Osteoblast (primary cell): ENCODE data around the gene KMO. TPM values are rescaled to one million over a fixed set of nuclear protein-coding genes. Genes with fewer than 3 reads are reported as not detected.

Experiments used
- DNase-seq: peaks from one replicate; pipeline ENCODE4 v3.0.0; 2011; ENCODE audit warnings: low spot score, mixed read lengths; ENCODE audit not compliant: insufficient read length; ENCODE audit errors: missing footprints
- H2AFZ ChIP-seq: 2 replicates; pipeline ENCODE4 v1.6.0; 2011; ENCODE audit warnings: mild to moderate bottlenecking, low read length
- H3K27ac ChIP-seq: 2 replicates; pipeline ENCODE4 v1.5.1; 2011; ENCODE audit warnings: mild to moderate bottlenecking, low read depth, low read length, moderate library complexity
- H3K27me3 ChIP-seq: 2 replicates; pipeline ENCODE4 v1.6.0; 2012; ENCODE audit warnings: mild to moderate bottlenecking, control low read depth, inconsistent platforms, low read length, moderate library complexity; ENCODE audit not compliant: insufficient read depth
- H3K36me3 ChIP-seq: 2 replicates; pipeline ENCODE4 v1.5.1; 2011; ENCODE audit warnings: mild to moderate bottlenecking, low read length, control low read depth, moderate library complexity; ENCODE audit not compliant: insufficient read depth
- H3K4me1 ChIP-seq: 2 replicates; pipeline ENCODE4 v1.5.1; 2011; ENCODE audit warnings: mild to moderate bottlenecking, low read length, control low read depth, moderate library complexity; ENCODE audit not compliant: insufficient read depth
- H3K4me2 ChIP-seq: 2 replicates; pipeline ENCODE4 v1.6.0; 2011; ENCODE audit warnings: mild to moderate bottlenecking, low read length; ENCODE audit not compliant: insufficient read depth
- H3K4me3 ChIP-seq: fragments of 200-600 bp; sonication (generic); 3 replicates; pipeline ENCODE4 v1.5.1; 2012; ENCODE audit warnings: mild to moderate bottlenecking, low read length, inconsistent platforms; ENCODE audit not compliant: insufficient read depth
- H3K79me2 ChIP-seq: 2 replicates; pipeline ENCODE4 v1.6.0; 2012; ENCODE audit warnings: mild to moderate bottlenecking, low read length, control low read depth, inconsistent platforms; ENCODE audit not compliant: insufficient read depth
- H3K9me3 ChIP-seq: 2 replicates; pipeline ENCODE4 v1.5.1; 2011; ENCODE audit warnings: low read depth, low read length, control low read depth
- H4K20me1 ChIP-seq: 2 replicates; pipeline ENCODE4 v1.6.0; 2012; ENCODE audit warnings: mild to moderate bottlenecking, low read length, control low read depth; ENCODE audit not compliant: insufficient read depth
- CTCF ChIP-seq: IDR thresholded peaks from 2 replicates; pipeline ENCODE4 v1.5.1; 2011; ENCODE audit warnings: mild to moderate bottlenecking, low read depth, low read length, moderate library complexity; ENCODE audit errors: extremely low read depth
- total RNA-seq: library from RNA; depleted of rRNA; stranded (reverse); fragments of >200 nt; gene quantifications from 2 replicates; pipeline ENCODE4 v1.2.3, GENCODE V29; 2012

Gene KMO
- total RNA-seq, 1 donor = 0.36 TPM

DNA sequence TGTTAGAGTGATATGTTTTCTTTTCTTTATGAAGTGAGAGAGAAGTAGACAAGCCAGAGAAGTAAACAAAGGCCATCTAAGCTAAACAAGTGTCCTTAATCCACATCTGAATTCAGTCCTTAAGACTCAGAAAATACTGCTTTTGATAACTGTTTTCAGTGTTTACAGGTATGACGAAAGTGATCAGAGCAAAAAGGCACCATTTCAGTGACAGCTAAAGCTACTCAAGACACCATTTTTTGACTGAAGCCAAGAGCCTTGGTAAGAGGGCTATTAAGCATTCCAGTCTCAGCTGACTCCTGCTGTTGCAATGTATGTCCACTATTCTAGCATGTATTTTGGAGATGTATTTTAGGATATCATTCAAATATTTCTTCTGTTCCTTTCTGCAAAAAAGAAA lies 4.1 kb downstream of the KMO start:
- no peaks in the 10 kb centered on the region for H3K36me3 ChIP-seq
- DNase-seq = no peak
- H3K79me2 ChIP-seq = no peaks in the 10 kb centered on the region
- no peak for TF ChIP-seq CTCF
- no peaks in the 10 kb centered on the region for H3K4me1 ChIP-seq
- no peaks in the 10 kb centered on the region for H4K20me1 ChIP-seq
- peaks cover 19% of the 10 kb centered on the region for H3K27me3 ChIP-seq
- no peak overlapping the region for H3K4me3 ChIP-seq
- no peaks in the 10 kb centered on the region for H3K9me3 ChIP-seq
- H3K27ac ChIP-seq = no peak overlapping the region
- H2AFZ ChIP-seq = peak overlapping the region; percentile 21
- H3K4me2 ChIP-seq = no peak overlapping the region

- Histone ChIP-seq H3K27ac (no peak overlapping the region), H4K20me1 (no peaks in the 10 kb centered on the region), H3K9me3 (no peaks in the 10 kb centered on the region), H3K27me3 (peaks cover 19% of the 10 kb centered on the region), H3K4me1 (no peaks in the 10 kb centered on the region), H3K4me3 (no peak overlapping the region), H2AFZ (no peak overlapping the region), H3K79me2 (no peaks in the 10 kb centered on the region), H3K4me2 (no peak overlapping the region), H3K36me3 (no peaks in the 10 kb centered on the region)
- DNase-seq = no peak
- TF ChIP-seq CTCF = no peak
These were observed 4.8 kb downstream of the KMO start for GRCh38 chr1:241536969-241537368.

- no peak overlapping the region for H3K4me3 ChIP-seq
- no peak overlapping the region for H3K27ac ChIP-seq
- no peaks in the 10 kb centered on the region for H3K36me3 ChIP-seq
- H3K9me3 ChIP-seq = no peaks in the 10 kb centered on the region
- no peaks in the 10 kb centered on the region for H3K4me1 ChIP-seq
- no peaks in the 10 kb centered on the region for H4K20me1 ChIP-seq
- no peak overlapping the region for H2AFZ ChIP-seq
- H3K4me2 ChIP-seq = no peak overlapping the region
- no peak for DNase-seq
- H3K27me3 ChIP-seq = no peaks in the 10 kb centered on the region
- no peak for TF ChIP-seq CTCF
- H3K79me2 ChIP-seq = no peaks in the 10 kb centered on the region
These were observed 10.2 kb downstream of the KMO start for GRCh38 chr1:241542199-241542907.

DNA sequence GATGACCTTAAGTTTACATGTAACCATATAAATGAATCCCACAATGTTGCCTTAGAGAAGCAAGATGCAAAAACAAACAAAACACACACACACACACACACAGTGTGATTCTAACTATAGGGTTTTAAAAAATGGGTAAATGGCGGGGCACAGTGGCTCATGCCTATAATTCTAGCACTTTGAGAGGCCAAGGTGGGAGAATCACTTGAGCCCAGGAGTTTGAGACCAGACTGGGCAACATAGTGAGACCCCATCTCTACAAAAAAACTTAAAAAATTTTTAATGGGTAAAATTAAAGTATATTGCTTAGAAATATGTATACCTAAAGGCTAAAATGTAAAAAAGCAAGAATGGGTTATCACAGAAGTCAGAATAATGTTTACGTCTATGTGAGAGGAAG lies 15.8 kb downstream of the KMO start:
- no peaks in the 10 kb centered on the region for H3K9me3 ChIP-seq
- H3K4me2 ChIP-seq = no peak overlapping the region
- H3K4me3 ChIP-seq = no peak overlapping the region
- H3K79me2 ChIP-seq = no peaks in the 10 kb centered on the region
- TF ChIP-seq CTCF = no peak
- H3K36me3 ChIP-seq = no peaks in the 10 kb centered on the region
- no peaks in the 10 kb centered on the region for H4K20me1 ChIP-seq
- H3K27ac ChIP-seq = no peak overlapping the region
- DNase-seq = no peak
- no peaks in the 10 kb centered on the region for H3K27me3 ChIP-seq
- no peaks in the 10 kb centered on the region for H3K4me1 ChIP-seq
- H2AFZ ChIP-seq = no peak overlapping the region
